HG03139 (cell line): ENCODE measurements around the gene TNP2.
"Not testable (repeated sequence)": the region's sequence is repeated elsewhere in the genome, so short reads cannot be mapped to it uniquely, and the experiment has no call there.

Experiments
- ATAC-seq: cut with Tn5 transposase; IDR thresholded peaks from one replicate; pipeline ENCODE4 v1.9.1; 2021; ENCODE audit not compliant: unreplicated experiment

The TNP2 gene

GRCh38 chr16:11220507-11220906 lies 48.6 kb downstream of the TNP2 start:
- ATAC-seq, result not testable (repeated sequence)

GRCh38 chr16:11219178-11219577 lies 49.9 kb downstream of the TNP2 start:
- ATAC-seq, result no peak

DNA sequence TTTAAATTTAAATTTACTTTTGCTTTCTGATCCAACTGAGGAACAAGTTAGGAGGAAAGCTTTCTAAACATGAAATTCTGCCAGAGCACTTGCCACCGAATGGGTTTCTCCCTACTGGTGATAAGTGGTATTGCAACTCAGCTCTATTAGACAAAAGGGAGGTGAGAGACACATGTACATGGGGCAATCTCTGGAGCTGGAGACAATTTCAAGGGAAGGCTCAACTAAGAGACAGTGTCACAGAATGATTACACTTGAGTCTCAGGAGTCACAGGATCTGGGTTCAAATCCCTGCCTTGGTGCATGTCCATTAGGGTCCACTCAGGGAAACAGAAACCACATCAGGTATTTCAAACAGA lies 50.5 kb downstream of the TNP2 start:
- no peak for ATAC-seq
